UCSD-AML1 (cell line): ENCODE measurements around the gene RSPH10B2.
A peak's percentile ranks its signal among the peaks of the same experiment; 100 is the strongest.
"Not testable (repeated sequence)": the region's sequence is repeated elsewhere in the genome, so short reads cannot be mapped to it uniquely, and the experiment has no call there.

Experiments used
- DNase-seq: peaks from one replicate; lab custom pipeline; 2025; ENCODE audit not compliant: unreplicated experiment; lab: John Stamatoyannopoulos, UW

Gene RSPH10B2

GRCh38 chr7:6789353-6789752 lies 35.5 kb downstream of the RSPH10B2 start:
- DNase-seq, result not testable (repeated sequence)

- DNase-seq, result not testable (repeated sequence)
Observed at GRCh38 chr7:6792113-6792872, 38.4 kb downstream of the RSPH10B2 start.

- not testable (repeated sequence) for DNase-seq
Observed at GRCh38 chr7:6794276-6794675, 40.4 kb downstream of the RSPH10B2 start.

- not testable (repeated sequence) for DNase-seq
Observed at GRCh38 chr7:6797218-6797617, 43.3 kb downstream of the RSPH10B2 start.

GRCh38 chr7:6798047-6798446 lies 44.1 kb downstream of the RSPH10B2 start:
- not testable (repeated sequence) for DNase-seq

GRCh38 chr7:6799887-6800286 lies 46.0 kb downstream of the RSPH10B2 start:
- not testable (repeated sequence) for DNase-seq

GRCh38 chr7:6800331-6800730 lies 46.4 kb downstream of the RSPH10B2 start:
- not testable (repeated sequence) for DNase-seq

GRCh38 chr7:6807393-6807918 lies 53.6 kb downstream of the RSPH10B2 start:
- not testable (repeated sequence) for DNase-seq

GRCh38 chr7:6807959-6808358 lies 54.1 kb downstream of the RSPH10B2 start:
- not testable (repeated sequence) for DNase-seq

GRCh38 chr7:6813011-6813410 lies 59.1 kb downstream of the RSPH10B2 start:
- DNase-seq, result not testable (repeated sequence)

- not testable (repeated sequence) for DNase-seq
Observed at GRCh38 chr7:6815470-6815869, 61.6 kb downstream of the RSPH10B2 start.

GRCh38 chr7:6821622-6822021 lies 67.7 kb downstream of the RSPH10B2 start:
- DNase-seq, result not testable (repeated sequence)

- not testable (repeated sequence) for DNase-seq
Observed at GRCh38 chr7:6825236-6826125, 71.6 kb downstream of the RSPH10B2 start.

GRCh38 chr7:6826151-6826550 lies 72.2 kb downstream of the RSPH10B2 start, which contains the start of gene CCZ1B:
CCZ1B (minus strand) TSS chr7:6826275; CDS start chr7:6826197, 78 bp downstream.
- peak; percentile 64 for DNase-seq

GRCh38 chr7:6827180-6827579 lies 73.3 kb downstream of the RSPH10B2 start:
- DNase-seq, result not testable (repeated sequence)

- DNase-seq, result not testable (repeated sequence)
Observed at GRCh38 chr7:6829616-6830015, 75.7 kb downstream of the RSPH10B2 start.

- DNase-seq, result not testable (repeated sequence)
Observed at GRCh38 chr7:6830026-6830425, 76.1 kb downstream of the RSPH10B2 start.

- DNase-seq, result no peak
Observed at GRCh38 chr7:6831018-6831725, 77.3 kb downstream of the RSPH10B2 start.

- no peak for DNase-seq
Observed at GRCh38 chr7:6833636-6834035, 79.7 kb downstream of the RSPH10B2 start.

GRCh38 chr7:6835521-6835920 lies 81.6 kb downstream of the RSPH10B2 start:
- DNase-seq, result not testable (repeated sequence)

GRCh38 chr7:6837081-6837480 lies 83.2 kb downstream of the RSPH10B2 start:
- DNase-seq, result not testable (repeated sequence)
